ENCODE results near the gene STARD3. TPM values are rescaled to one million over a fixed set of nuclear protein-coding genes. Genes with fewer than 3 reads are reported as not detected.

The STARD3 gene
- total RNA-seq, 2 donors from 2014 or later = 52.5 to 67.7 TPM

- H3K27ac ChIP-seq = no peak overlapping the region
- H3K27me3 ChIP-seq (replicated peaks; ENCODE audit: insufficient read depth) = no peaks in the 10 kb centered on the region
- DNase-seq (ENCODE audit: low spot score) (no peak), ATAC-seq (ENCODE audit: insufficient number of reproducible peaks, low FRiP score, low read depth) (no peak)
- no peaks in the 10 kb centered on the region for H3K9me3 ChIP-seq
- TF ChIP-seq, protein P1, sequence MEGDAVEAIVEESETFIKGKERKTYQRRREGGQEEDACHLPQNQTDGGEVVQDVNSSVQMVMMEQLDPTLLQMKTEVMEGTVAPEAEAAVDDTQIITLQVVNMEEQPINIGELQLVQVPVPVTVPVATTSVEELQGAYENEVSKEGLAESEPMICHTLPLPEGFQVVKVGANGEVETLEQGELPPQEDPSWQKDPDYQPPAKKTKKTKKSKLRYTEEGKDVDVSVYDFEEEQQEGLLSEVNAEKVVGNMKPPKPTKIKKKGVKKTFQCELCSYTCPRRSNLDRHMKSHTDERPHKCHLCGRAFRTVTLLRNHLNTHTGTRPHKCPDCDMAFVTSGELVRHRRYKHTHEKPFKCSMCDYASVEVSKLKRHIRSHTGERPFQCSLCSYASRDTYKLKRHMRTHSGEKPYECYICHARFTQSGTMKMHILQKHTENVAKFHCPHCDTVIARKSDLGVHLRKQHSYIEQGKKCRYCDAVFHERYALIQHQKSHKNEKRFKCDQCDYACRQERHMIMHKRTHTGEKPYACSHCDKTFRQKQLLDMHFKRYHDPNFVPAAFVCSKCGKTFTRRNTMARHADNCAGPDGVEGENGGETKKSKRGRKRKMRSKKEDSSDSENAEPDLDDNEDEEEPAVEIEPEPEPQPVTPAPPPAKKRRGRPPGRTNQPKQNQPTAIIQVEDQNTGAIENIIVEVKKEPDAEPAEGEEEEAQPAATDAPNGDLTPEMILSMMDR (IDR thresholded peaks at IDR 0.05) = no peak
- peaks cover 29 to 48% of the 10 kb centered on the region in 2 donors for H3K4me1 ChIP-seq (ENCODE audit: control insufficient read depth in 1 of 2, low read depth in 2 of 2)
- H3K4me3 ChIP-seq = no peak overlapping the region
- no peaks in the 10 kb centered on the region for H3K36me3 ChIP-seq
Measured at GRCh38 chr17:39639566-39640458, 2.9 kb downstream of the STARD3 start.

DNA sequence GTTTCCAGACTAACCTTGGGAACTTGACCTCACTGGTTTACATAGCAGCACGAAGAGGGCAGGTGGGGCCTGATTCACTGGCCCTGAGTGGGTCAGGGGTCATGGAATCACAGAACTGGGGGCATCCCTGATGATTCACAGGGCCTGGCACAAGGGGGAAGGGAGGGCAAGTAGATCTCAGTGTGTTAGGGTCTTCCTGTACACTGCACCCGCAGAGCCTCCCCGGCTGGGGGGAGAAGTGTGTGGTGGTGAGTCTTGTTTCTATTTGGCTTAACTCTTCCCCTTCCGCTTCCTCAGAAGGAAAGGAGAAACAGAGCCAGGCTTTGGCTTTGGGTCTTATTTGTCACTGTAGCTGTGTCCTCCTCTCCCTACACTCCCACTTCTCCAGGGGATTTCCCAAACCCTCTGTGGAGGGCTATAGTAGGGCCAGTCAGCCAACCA is 3.7 kb downstream of the STARD3 start:
- ATAC-seq (ENCODE audit: insufficient number of reproducible peaks, low FRiP score, low read depth) = no peak
- DNase-seq (ENCODE audit: low spot score) = no peak
- H3K4me3 ChIP-seq = no peak overlapping the region
- H3K9me3 ChIP-seq = no peaks in the 10 kb centered on the region
- TF ChIP-seq, protein P1 (IDR thresholded peaks at IDR 0.05) = no peak
- H3K4me1 ChIP-seq (ENCODE audit: control insufficient read depth in 1 of 2, low read depth in 2 of 2) = peaks cover 29 to 48% of the 10 kb centered on the region in 2 donors
- H3K27me3 ChIP-seq (replicated peaks; ENCODE audit: insufficient read depth) = no peaks in the 10 kb centered on the region
- no peak overlapping the region for H3K27ac ChIP-seq
- H3K36me3 ChIP-seq = no peaks in the 10 kb centered on the region

- peaks cover 29 to 44% of the 10 kb centered on the region in 2 donors for H3K4me1 ChIP-seq (ENCODE audit: control insufficient read depth in 1 of 2, low read depth in 2 of 2)
Measured at GRCh38 chr17:39641097-39641496, 4.2 kb downstream of the STARD3 start.

GRCh38 chr17:39641883-39642282 is 4.9 kb downstream of the STARD3 start:
- TF ChIP-seq, protein P1 (IDR thresholded peaks at IDR 0.05) = no peak
- Histone ChIP-seq H3K9me3 (no peaks in the 10 kb centered on the region), H3K4me3 (no peak overlapping the region), H3K27me3 (replicated peaks; ENCODE audit: insufficient read depth) (no peaks in the 10 kb centered on the region), H3K4me1 (ENCODE audit: control insufficient read depth in 1 of 2, low read depth in 2 of 2) (peaks cover 24 to 38% of the 10 kb centered on the region in 2 donors), H3K36me3 (no peaks in the 10 kb centered on the region), H3K27ac (no peak overlapping the region)
- ATAC-seq (ENCODE audit: insufficient number of reproducible peaks, low FRiP score, low read depth) = no peak
- no peak for DNase-seq (ENCODE audit: low spot score)

More at GRCh38 chr17:39641097-39641496, 4.2 kb downstream of the STARD3 start:
- H3K27ac ChIP-seq = no peak overlapping the region
- no peak overlapping the region for H3K4me3 ChIP-seq
- TF ChIP-seq, protein P1 (IDR thresholded peaks at IDR 0.05) = no peak
- ATAC-seq (ENCODE audit: insufficient number of reproducible peaks, low FRiP score, low read depth) = no peak
- no peaks in the 10 kb centered on the region for H3K27me3 ChIP-seq (replicated peaks; ENCODE audit: insufficient read depth)
- DNase-seq (ENCODE audit: low spot score) = no peak
- H3K9me3 ChIP-seq = no peaks in the 10 kb centered on the region
- H3K36me3 ChIP-seq = no peaks in the 10 kb centered on the region

- Histone ChIP-seq H3K27me3 (replicated peaks; ENCODE audit: insufficient read depth) (no peaks in the 10 kb centered on the region), H3K4me1 (ENCODE audit: control insufficient read depth in 1 of 2, low read depth in 2 of 2) (peaks cover 24 to 37% of the 10 kb centered on the region in 2 donors), H3K9me3 (no peaks in the 10 kb centered on the region), H3K4me3 (no peak overlapping the region), H3K27ac (no peak overlapping the region), H3K36me3 (no peaks in the 10 kb centered on the region)
- ATAC-seq (ENCODE audit: insufficient number of reproducible peaks, low FRiP score, low read depth) (no peak), DNase-seq (ENCODE audit: low spot score) (no peak)
- TF ChIP-seq, protein P1 (IDR thresholded peaks at IDR 0.05) = no peak
Measured at GRCh38 chr17:39642291-39643074, 5.5 kb downstream of the STARD3 start.
